Progenitor cell of endocrine pancreas (in vitro differentiated cells): ENCODE results near the gene CIC. TPM values are rescaled to one million over a fixed set of nuclear protein-coding genes. Genes with fewer than 3 reads are reported as not detected.

ENCODE experiments used
- DNase-seq: peaks from one replicate; pipeline ENCODE4 v3.0.0; 2021; ENCODE audit warnings: low spot score; ENCODE audit not compliant: unreplicated experiment
- H3K27ac Mint-ChIP-seq: 2 replicates; pipeline ENCODE4 v1.8.0; 2021; ENCODE audit warnings: mild to moderate bottlenecking, moderate library complexity, mixed read lengths
- H3K27me3 Mint-ChIP-seq: 2 replicates; pipeline ENCODE4 v1.8.0; 2021; ENCODE audit warnings: mixed read lengths
- H3K36me3 Mint-ChIP-seq: 2 replicates; pipeline ENCODE4 v1.8.0; 2022; ENCODE audit warnings: mixed read lengths; ENCODE audit not compliant: insufficient read depth
- H3K4me1 Mint-ChIP-seq: 2 replicates; pipeline ENCODE4 v1.8.0; 2021; ENCODE audit warnings: low read depth, mixed read lengths
- H3K4me3 Mint-ChIP-seq: 2 replicates; pipeline ENCODE4 v1.8.0; 2021; ENCODE audit warnings: low read depth, mild to moderate bottlenecking, moderate library complexity, mixed read lengths
- H3K9me3 Mint-ChIP-seq: 2 replicates; pipeline ENCODE4 v1.8.0; 2021; ENCODE audit warnings: low read depth, mixed read lengths
- CTCF ChIP-seq: fragments of 200-600 bp; sonication (generic); IDR thresholded peaks from one replicate; pipeline ENCODE4 v1.5.0; 2021; ENCODE audit warnings: antibody characterized with exemption, mild to moderate bottlenecking; ENCODE audit not compliant: unreplicated experiment
- total RNA-seq: library from RNA; stranded (reverse); gene quantifications from 2 replicates; pipeline ENCODE4 v1.2.1, GENCODE V29; 2021

The CIC gene
- total RNA-seq, 1 donor from 2014 or later: 86.0 TPM

GRCh38 chr19:42230571-42230970, 38.5 kb upstream of the CIC start:
- Mint-ChIP-seq H3K27ac (no peak overlapping the region), H3K36me3 (peaks cover 29% of the 10 kb centered on the region), H3K27me3 (no peaks in the 10 kb centered on the region), H3K4me1 (no peaks in the 10 kb centered on the region), H3K9me3 (no peaks in the 10 kb centered on the region), H3K4me3 (no peak overlapping the region)
- no peak for DNase-seq
- no peak for TF ChIP-seq CTCF

GRCh38 chr19:42232435-42232834, 36.6 kb upstream of the CIC start:
- Mint-ChIP-seq H3K4me3 (no peak overlapping the region), H3K4me1 (no peaks in the 10 kb centered on the region), H3K36me3 (peaks cover 29% of the 10 kb centered on the region), H3K27ac (no peak overlapping the region), H3K9me3 (no peaks in the 10 kb centered on the region), H3K27me3 (no peaks in the 10 kb centered on the region)
- no peak for DNase-seq
- TF ChIP-seq CTCF: no peak

- no peak for TF ChIP-seq CTCF
These were observed 35.9 kb upstream of the CIC start for GRCh38 chr19:42233106-42233505.

GRCh38 chr19:42233678-42234292, 35.3 kb upstream of the CIC start:
- Mint-ChIP-seq H3K27ac (no peak overlapping the region), H3K4me1 (no peaks in the 10 kb centered on the region), H3K27me3 (no peaks in the 10 kb centered on the region), H3K36me3 (peaks cover 28% of the 10 kb centered on the region), H3K4me3 (no peak overlapping the region), H3K9me3 (no peaks in the 10 kb centered on the region)
- TF ChIP-seq CTCF: no peak
- DNase-seq: no peak

More at GRCh38 chr19:42233106-42233505, 35.9 kb upstream of the CIC start:
- Mint-ChIP-seq H3K36me3 (peaks cover 29% of the 10 kb centered on the region), H3K4me3 (no peak overlapping the region), H3K27me3 (no peaks in the 10 kb centered on the region), H3K27ac (no peak overlapping the region), H3K4me1 (no peaks in the 10 kb centered on the region), H3K9me3 (no peaks in the 10 kb centered on the region)
- no peak for DNase-seq

GRCh38 chr19:42234364-42234763, 34.7 kb upstream of the CIC start:
- no peaks in the 10 kb centered on the region for H3K27me3 Mint-ChIP-seq
- peaks cover 30% of the 10 kb centered on the region for H3K36me3 Mint-ChIP-seq
- H3K27ac Mint-ChIP-seq: no peak overlapping the region
- no peaks in the 10 kb centered on the region for H3K4me1 Mint-ChIP-seq
- no peaks in the 10 kb centered on the region for H3K9me3 Mint-ChIP-seq
- no peak for DNase-seq
- no peak for TF ChIP-seq CTCF
- H3K4me3 Mint-ChIP-seq: no peak overlapping the region
